HG02840 (cell line): Measurements from ENCODE around the gene COMP.
"Not testable (repeated sequence)": the region's sequence is repeated elsewhere in the genome, so short reads cannot be mapped to it uniquely, and the experiment has no call there.

ENCODE experiments used
- ATAC-seq: cut with Tn5 transposase; IDR thresholded peaks from one replicate; pipeline ENCODE4 v1.9.1; 2021; ENCODE audit warnings: mild to moderate bottlenecking, moderate library complexity, moderate number of reproducible peaks; ENCODE audit not compliant: unreplicated experiment, low FRiP score

Gene COMP

DNA sequence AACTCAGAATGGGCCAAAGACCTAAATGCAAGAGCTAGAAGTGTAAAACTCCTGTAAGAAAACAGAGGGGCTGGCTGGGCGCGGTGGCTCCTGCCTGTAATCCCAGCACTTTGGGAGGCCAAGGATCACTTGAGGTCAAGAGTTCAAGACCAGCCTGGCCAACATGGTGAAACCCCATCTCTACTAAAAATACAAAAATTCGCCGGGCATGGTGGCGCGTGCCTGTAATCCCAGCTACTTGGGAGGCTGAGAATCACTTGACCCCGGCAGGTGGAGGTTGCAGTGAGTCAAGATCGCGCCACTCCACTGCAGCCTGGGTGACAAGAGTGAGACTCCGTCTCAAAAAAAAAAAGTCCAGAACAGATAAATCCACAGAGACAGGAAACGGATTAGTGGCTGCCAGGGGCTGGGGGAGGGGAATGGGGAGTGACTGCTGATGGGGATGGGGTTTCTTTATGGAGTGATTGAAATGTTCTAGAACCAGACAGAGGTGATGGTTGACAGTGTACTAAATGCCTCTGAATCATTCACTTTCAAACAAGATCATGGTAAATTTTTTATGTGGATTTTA, 57.3 kb downstream of the COMP start:
- not testable (repeated sequence) for ATAC-seq

DNA sequence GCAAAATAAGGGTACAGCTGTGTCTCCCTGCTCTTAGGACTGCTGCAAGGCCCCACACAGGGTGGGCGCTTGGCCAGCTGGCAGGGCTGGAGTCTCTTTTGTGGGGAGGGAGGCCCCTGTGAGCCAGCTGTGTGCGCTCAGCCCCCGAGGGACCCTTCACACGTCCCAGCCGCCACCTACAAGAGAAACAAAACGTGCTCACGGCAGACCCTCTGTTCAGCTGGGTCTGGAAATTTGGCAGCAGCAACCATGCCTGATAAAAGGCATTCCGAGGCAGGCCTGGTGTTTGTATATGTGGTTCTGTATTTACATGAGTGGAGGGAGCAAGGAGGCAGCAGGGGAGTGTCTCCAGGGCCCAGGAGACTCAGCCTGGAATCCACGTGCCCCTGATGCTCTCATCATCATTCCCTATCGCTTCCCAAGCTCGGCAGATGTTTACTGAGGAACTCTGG, 57.9 kb downstream of the COMP start:
- no peak for ATAC-seq
